NCI-H748 treated with DMSO at 0.1 percent for 48 hours (cell line): ENCODE measurements around the gene STYXL1.

Experiments
- DNase-seq: peaks from one replicate; lab custom pipeline; 2025; lab: John Stamatoyannopoulos, UW

Gene STYXL1

DNA sequence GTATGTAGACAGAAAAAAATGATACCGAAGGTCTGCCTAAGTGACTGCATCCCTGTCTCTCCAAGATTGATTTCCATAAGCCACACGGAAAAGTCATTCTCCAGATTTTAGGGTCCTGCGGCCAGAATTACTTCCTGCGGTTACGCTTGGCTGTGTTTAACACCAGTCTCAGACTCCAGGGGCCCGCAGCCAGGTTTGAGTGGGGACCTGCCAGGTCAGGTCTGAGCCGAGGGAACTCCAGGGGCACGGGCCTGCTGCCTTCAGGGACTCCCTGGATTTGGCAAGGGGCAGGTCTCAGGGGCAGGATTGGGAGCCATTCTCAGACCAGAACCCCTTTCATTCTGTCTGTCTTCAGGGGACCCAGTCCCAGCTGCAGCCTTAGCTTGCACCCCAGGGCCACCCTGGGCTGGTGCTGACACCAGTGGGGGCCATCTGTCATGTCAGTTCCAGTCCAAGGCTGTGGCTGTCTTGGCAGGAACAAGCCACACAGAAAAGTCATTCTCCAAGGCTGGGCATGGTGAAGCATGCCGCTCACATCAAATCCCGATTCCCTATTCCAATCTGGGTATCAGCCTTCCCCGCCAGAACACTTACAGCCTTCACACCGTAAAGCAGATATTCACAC is 92.4 kb downstream of the STYXL1 start:
- no peak for DNase-seq

- no peak for DNase-seq
Measured at GRCh38 chr7:75953931-75954330, 93.9 kb downstream of the STYXL1 start.

- no peak for DNase-seq
Measured at GRCh38 chr7:75953431-75953830, 94.4 kb downstream of the STYXL1 start.

- no peak for DNase-seq
Measured at GRCh38 chr7:75951506-75951905, 96.3 kb downstream of the STYXL1 start.

DNA sequence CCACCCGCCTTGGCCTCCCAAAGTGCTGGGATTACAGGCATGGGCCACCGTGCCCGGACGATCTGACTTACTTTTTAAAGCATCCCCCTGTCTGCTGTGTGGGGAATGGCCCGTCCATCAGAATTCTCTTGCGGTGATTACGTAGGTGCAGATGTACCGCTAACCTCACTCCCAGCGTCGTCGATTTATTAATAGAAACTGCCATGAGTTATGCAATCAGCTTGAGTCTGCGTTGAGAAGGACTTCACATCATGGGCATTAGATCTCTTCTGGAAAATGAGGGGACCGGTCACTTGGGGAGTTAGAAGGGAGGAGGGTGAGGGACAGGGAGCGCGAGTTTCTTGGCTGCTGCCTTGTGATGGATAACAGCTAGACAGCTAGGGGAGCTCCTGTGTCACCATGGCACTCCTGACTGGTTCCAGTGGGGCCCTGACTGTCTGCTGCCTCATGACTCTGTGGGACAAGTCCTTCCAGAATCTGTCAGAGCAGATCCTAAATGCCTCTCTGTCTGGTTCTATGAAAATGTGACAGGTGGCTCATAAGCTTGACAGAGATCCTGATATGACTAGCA is 97.6 kb downstream of the STYXL1 start:
- no peak for DNase-seq

- DNase-seq: no peak
Measured at GRCh38 chr7:75948179-75948578, 99.6 kb downstream of the STYXL1 start.
